ENCODE results near the gene GMDS. TPM values are rescaled to one million over a fixed set of nuclear protein-coding genes. Genes with fewer than 3 reads are reported as not detected.

GMDS gene
- total and polyA plus RNA-seq, 2 of the 13 experiments (the other 11 are each of a cell fraction or from before 2014, with no cell fraction given), result 64.4 to 112 TPM

DNA sequence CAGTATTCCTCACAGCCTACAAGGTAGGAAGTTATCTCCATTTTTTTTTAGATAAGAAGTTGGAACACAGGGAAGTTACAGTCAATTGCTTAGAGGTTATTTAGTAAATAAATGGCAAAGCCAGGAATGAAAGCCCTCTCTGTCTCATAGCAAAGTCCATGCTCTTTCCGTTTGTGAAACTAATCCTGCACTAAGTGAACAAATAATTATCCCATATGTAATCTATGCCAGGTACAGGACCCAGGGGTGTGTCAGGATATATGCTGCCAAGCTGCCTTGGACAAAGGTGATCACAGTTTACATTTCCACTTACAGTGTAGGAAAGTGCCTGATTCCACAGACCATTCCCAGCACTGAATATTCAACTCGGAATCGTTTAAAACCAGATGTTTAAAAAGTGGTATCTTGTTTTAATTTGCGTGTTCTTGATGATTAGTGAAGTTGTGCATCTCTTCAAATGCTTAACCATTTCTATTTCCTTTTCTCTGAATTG, 13.6 kb upstream of the GMDS start (continued):
- TF ChIP-seq, protein P1, sequence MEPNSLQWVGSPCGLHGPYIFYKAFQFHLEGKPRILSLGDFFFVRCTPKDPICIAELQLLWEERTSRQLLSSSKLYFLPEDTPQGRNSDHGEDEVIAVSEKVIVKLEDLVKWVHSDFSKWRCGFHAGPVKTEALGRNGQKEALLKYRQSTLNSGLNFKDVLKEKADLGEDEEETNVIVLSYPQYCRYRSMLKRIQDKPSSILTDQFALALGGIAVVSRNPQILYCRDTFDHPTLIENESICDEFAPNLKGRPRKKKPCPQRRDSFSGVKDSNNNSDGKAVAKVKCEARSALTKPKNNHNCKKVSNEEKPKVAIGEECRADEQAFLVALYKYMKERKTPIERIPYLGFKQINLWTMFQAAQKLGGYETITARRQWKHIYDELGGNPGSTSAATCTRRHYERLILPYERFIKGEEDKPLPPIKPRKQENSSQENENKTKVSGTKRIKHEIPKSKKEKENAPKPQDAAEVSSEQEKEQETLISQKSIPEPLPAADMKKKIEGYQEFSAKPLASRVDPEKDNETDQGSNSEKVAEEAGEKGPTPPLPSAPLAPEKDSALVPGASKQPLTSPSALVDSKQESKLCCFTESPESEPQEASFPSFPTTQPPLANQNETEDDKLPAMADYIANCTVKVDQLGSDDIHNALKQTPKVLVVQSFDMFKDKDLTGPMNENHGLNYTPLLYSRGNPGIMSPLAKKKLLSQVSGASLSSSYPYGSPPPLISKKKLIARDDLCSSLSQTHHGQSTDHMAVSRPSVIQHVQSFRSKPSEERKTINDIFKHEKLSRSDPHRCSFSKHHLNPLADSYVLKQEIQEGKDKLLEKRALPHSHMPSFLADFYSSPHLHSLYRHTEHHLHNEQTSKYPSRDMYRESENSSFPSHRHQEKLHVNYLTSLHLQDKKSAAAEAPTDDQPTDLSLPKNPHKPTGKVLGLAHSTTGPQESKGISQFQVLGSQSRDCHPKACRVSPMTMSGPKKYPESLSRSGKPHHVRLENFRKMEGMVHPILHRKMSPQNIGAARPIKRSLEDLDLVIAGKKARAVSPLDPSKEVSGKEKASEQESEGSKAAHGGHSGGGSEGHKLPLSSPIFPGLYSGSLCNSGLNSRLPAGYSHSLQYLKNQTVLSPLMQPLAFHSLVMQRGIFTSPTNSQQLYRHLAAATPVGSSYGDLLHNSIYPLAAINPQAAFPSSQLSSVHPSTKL (CRISPR knock-in tag; IDR thresholded peaks at IDR 0.05), result peak; percentile 94
- TF ChIP-seq RBM22 (optimal IDR thresholded peaks at IDR 0.05; ENCODE audit: low read length), result no peak
- no peak for TF ChIP-seq SYNCRIP (IDR thresholded peaks at IDR 0.05; ENCODE audit: insufficient read depth, low read depth, low read length)
- no peak for TF ChIP-seq ZNF598 (CRISPR knock-in tag; IDR thresholded peaks at IDR 0.05; ENCODE audit: borderline replicate concordance)
- TF ChIP-seq NKX3-1 (CRISPR knock-in tag; IDR thresholded peaks at IDR 0.05), result peak; percentile 20; the same call in 1 of the 2 replicates
- TF ChIP-seq ARNT (IDR thresholded peaks at IDR 0.05), result no peak
- no peak for TF ChIP-seq ZNF430 (CRISPR knock-in tag; IDR thresholded peaks at IDR 0.05)
- TF ChIP-seq ZNF317 (CRISPR knock-in tag; IDR thresholded peaks at IDR 0.05), result 0 out of 2 replicates have a peak, but pooled peaks have one; percentile 26
- TF ChIP-seq POLR2AphosphoS5 (IDR thresholded peaks at IDR 0.05; ENCODE audit: low read depth, low read length), result peak; percentile 52; the same call in 1 of the 2 replicates
- peak; percentile 76 for TF ChIP-seq BCL6 (CRISPR knock-in tag; IDR thresholded peaks at IDR 0.05)
- TF ChIP-seq PRMT3 (CRISPR knock-in tag; IDR thresholded peaks at IDR 0.05; ENCODE audit: borderline replicate concordance, low read depth), result no peak
- TF ChIP-seq, protein P2, sequence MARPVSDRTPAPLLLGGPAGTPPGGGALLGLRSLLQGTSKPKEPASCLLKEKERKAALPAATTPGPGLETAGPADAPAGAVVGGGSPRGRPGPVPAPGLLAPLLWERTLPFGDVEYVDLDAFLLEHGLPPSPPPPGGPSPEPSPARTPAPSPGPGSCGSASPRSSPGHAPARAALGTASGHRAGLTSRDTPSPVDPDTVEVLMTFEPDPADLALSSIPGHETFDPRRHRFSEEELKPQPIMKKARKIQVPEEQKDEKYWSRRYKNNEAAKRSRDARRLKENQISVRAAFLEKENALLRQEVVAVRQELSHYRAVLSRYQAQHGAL (CRISPR knock-in tag; IDR thresholded peaks at IDR 0.05; ENCODE audit: not compliant biosample characterization), result no peak
- no peak for TF ChIP-seq ZNF607 (CRISPR knock-in tag; IDR thresholded peaks at IDR 0.05; ENCODE audit: borderline replicate concordance)
- no peak for TF ChIP-seq ZNF235 (CRISPR knock-in tag; IDR thresholded peaks at IDR 0.05; ENCODE audit: borderline replicate concordance)
- TF ChIP-seq KAT8 (CRISPR knock-in tag; IDR thresholded peaks at IDR 0.05), result peak; percentile 73
- TF ChIP-seq ZNF879 (CRISPR knock-in tag; IDR thresholded peaks at IDR 0.05), result no peak
- TF ChIP-seq ATF7 (IDR thresholded peaks at IDR 0.05), result no peak
- no peak for TF ChIP-seq ATF7 (CRISPR knock-in tag; IDR thresholded peaks at IDR 0.05)
- TF ChIP-seq, protein P3, sequence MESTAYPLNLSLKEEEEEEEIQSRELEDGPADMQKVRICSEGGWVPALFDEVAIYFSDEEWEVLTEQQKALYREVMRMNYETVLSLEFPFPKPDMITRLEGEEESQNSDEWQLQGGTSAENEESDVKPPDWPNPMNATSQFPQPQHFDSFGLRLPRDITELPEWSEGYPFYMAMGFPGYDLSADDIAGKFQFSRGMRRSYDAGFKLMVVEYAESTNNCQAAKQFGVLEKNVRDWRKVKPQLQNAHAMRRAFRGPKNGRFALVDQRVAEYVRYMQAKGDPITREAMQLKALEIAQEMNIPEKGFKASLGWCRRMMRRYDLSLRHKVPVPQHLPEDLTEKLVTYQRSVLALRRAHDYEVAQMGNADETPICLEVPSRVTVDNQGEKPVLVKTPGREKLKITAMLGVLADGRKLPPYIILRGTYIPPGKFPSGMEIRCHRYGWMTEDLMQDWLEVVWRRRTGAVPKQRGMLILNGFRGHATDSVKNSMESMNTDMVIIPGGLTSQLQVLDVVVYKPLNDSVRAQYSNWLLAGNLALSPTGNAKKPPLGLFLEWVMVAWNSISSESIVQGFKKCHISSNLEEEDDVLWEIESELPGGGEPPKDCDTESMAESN (CRISPR knock-in tag; conservative IDR thresholded peaks at IDR 0.05), result peak; percentile 33; the same call in 1 of the 2 replicates
- TF ChIP-seq, protein P4, sequence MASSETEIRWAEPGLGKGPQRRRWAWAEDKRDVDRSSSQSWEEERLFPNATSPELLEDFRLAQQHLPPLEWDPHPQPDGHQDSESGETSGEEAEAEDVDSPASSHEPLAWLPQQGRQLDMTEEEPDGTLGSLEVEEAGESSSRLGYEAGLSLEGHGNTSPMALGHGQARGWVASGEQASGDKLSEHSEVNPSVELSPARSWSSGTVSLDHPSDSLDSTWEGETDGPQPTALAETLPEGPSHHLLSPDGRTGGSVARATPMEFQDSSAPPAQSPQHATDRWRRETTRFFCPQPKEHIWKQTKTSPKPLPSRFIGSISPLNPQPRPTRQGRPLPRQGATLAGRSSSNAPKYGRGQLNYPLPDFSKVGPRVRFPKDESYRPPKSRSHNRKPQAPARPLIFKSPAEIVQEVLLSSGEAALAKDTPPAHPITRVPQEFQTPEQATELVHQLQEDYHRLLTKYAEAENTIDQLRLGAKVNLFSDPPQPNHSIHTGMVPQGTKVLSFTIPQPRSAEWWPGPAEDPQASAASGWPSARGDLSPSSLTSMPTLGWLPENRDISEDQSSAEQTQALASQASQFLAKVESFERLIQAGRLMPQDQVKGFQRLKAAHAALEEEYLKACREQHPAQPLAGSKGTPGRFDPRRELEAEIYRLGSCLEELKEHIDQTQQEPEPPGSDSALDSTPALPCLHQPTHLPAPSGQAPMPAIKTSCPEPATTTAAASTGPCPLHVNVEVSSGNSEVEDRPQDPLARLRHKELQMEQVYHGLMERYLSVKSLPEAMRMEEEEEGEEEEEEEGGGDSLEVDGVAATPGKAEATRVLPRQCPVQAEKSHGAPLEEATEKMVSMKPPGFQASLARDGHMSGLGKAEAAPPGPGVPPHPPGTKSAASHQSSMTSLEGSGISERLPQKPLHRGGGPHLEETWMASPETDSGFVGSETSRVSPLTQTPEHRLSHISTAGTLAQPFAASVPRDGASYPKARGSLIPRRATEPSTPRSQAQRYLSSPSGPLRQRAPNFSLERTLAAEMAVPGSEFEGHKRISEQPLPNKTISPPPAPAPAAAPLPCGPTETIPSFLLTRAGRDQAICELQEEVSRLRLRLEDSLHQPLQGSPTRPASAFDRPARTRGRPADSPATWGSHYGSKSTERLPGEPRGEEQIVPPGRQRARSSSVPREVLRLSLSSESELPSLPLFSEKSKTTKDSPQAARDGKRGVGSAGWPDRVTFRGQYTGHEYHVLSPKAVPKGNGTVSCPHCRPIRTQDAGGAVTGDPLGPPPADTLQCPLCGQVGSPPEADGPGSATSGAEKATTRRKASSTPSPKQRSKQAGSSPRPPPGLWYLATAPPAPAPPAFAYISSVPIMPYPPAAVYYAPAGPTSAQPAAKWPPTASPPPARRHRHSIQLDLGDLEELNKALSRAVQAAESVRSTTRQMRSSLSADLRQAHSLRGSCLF (CRISPR knock-in tag; IDR thresholded peaks at IDR 0.05; ENCODE audit: borderline replicate concordance), result no peak
